Measurements from ENCODE around the gene STX18.

GRCh38 chr4:4395849-4396627, 145.8 kb downstream of the STX18 start:
- TF ChIP-seq, protein P1, sequence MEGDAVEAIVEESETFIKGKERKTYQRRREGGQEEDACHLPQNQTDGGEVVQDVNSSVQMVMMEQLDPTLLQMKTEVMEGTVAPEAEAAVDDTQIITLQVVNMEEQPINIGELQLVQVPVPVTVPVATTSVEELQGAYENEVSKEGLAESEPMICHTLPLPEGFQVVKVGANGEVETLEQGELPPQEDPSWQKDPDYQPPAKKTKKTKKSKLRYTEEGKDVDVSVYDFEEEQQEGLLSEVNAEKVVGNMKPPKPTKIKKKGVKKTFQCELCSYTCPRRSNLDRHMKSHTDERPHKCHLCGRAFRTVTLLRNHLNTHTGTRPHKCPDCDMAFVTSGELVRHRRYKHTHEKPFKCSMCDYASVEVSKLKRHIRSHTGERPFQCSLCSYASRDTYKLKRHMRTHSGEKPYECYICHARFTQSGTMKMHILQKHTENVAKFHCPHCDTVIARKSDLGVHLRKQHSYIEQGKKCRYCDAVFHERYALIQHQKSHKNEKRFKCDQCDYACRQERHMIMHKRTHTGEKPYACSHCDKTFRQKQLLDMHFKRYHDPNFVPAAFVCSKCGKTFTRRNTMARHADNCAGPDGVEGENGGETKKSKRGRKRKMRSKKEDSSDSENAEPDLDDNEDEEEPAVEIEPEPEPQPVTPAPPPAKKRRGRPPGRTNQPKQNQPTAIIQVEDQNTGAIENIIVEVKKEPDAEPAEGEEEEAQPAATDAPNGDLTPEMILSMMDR (IDR thresholded peaks at IDR 0.05): no peak
- no peak for TF ChIP-seq POLR2A (IDR thresholded peaks at IDR 0.05)

All from prostate gland (tissue), 2 donors.